Measurements from ENCODE around the gene VPS45.

DNA sequence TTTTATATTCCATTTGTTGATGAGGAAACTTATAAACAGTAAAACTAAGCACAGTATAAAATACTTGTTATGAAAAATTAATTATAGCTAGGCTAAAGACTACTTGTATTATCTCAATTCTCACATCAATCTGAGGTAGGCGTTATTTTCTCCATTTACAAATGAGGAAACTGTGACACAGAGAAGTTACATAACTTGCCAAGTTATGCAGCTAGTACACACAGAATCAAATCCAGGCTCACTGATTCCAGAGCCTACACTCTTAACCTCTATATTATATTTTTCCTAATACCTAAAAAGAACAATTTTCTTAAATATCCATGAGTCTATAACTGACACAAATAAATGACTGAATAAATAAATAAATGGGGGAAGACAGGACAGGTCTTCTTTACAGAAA, 11.2 kb upstream of the VPS45 start:
- TF ChIP-seq, protein P1, sequence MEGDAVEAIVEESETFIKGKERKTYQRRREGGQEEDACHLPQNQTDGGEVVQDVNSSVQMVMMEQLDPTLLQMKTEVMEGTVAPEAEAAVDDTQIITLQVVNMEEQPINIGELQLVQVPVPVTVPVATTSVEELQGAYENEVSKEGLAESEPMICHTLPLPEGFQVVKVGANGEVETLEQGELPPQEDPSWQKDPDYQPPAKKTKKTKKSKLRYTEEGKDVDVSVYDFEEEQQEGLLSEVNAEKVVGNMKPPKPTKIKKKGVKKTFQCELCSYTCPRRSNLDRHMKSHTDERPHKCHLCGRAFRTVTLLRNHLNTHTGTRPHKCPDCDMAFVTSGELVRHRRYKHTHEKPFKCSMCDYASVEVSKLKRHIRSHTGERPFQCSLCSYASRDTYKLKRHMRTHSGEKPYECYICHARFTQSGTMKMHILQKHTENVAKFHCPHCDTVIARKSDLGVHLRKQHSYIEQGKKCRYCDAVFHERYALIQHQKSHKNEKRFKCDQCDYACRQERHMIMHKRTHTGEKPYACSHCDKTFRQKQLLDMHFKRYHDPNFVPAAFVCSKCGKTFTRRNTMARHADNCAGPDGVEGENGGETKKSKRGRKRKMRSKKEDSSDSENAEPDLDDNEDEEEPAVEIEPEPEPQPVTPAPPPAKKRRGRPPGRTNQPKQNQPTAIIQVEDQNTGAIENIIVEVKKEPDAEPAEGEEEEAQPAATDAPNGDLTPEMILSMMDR (IDR thresholded peaks at IDR 0.05) = no peak
- no peak for TF ChIP-seq POLR2A (IDR thresholded peaks at IDR 0.05)

Measured in lower leg skin (tissue), 3 donors.